Stomach (tissue), 9 donors: ENCODE data around the gene CT47B1. TPM values are rescaled to one million over a fixed set of nuclear protein-coding genes. Genes with fewer than 3 reads are reported as not detected.

ENCODE experiments used
- DNase-seq, 2 donors: peaks; one replicate each; pipeline versions ENCODE4 v3.0.0 to v3.0.0-alpha.2; 2013 to 2019
- H3K27ac ChIP-seq, 5 donors: fragments of 200-600 bp in 4 of 5; sonication (generic) in 4 of 5; one replicate each; pipeline ENCODE4 v1.5.1; 2013 to 2019; ENCODE audit warnings: mild to moderate bottlenecking in 1 of 5, moderate library complexity in 1 of 5
- H3K27me3 ChIP-seq, 3 donors: fragments of 200-600 bp; sonication (generic); one replicate each; pipeline ENCODE4 v1.5.1; 2017 to 2019; ENCODE audit warnings: mixed run types in 1 of 3
- H3K36me3 ChIP-seq, 4 donors: fragments of 200-600 bp; sonication (generic); 1 replicate in 3 of 4; 2 replicates in 1 of 4; pipeline ENCODE4 v1.5.1; 2016 to 2019
- H3K4me1 ChIP-seq, 4 donors: fragments of 200-600 bp; sonication (generic); one replicate each; pipeline ENCODE4 v1.5.1; 2016 to 2019
- H3K4me3 ChIP-seq, 4 donors: fragments of 200-600 bp; sonication (generic) in 3 of 4; one replicate each; pipeline ENCODE4 v1.5.1; 2016 to 2019; ENCODE audit warnings: mild to moderate bottlenecking in 1 of 4
- H3K9me3 ChIP-seq, 4 donors: fragments of 200-600 bp; sonication (generic); one replicate each; pipeline ENCODE4 v1.5.1; 2016 to 2019
- CTCF ChIP-seq, 7 experiments: fragments of 450-650 bp in 4 of 7; fragments of 200-600 bp in 3 of 7; sonication (generic) in 3 of 7; IDR thresholded peaks; one replicate each; pipeline ENCODE4 v1.5.1; 2016 to 2019; ENCODE audit warnings: antibody characterized with exemption in 7 of 7, control low read depth in 2 of 7, mild to moderate bottlenecking in 1 of 7
- EP300 ChIP-seq: sonication (generic); formaldehyde crosslinking; IDR thresholded peaks from one replicate; pipeline ENCODE4 v1.6.1; 2017; ENCODE audit warnings: antibody characterized with exemption
- POLR2A ChIP-seq, 4 donors: fragments of 450-650 bp; IDR thresholded peaks; one replicate each; pipeline ENCODE4 v1.6.1; 2016; ENCODE audit warnings: antibody characterized with exemption in 4 of 4, control low read depth in 2 of 4, mild to moderate bottlenecking in 1 of 4, moderate library complexity in 1 of 4
- POLR2AphosphoS5 ChIP-seq, 3 donors: sonication (generic); formaldehyde crosslinking; IDR thresholded peaks; one replicate each; pipeline ENCODE4 v1.6.1; 2016; ENCODE audit warnings: antibody characterized with exemption in 3 of 3
- WGBS, 5 donors: extraction: QIAGEN DNeasy Blood & Tissue Kit in 3 of 5; methylation state at CpG; one replicate each; pipeline versions ENCODE4 v1.1.5 to v1.1.7; 2013 to 2018; 5-methylcytosine and 5-hydroxymethylcytosine counted together
- intact Hi-C: fragments of 100-400 bp; cut with DNase I; formaldehyde crosslinking; loops from one replicate; pipeline ENCODE4 v1.15.1; 2023; ENCODE audit warnings: low total_unique reads
- polyA plus RNA-seq, 3 donors: library from polyadenylated mRNA; stranded (reverse); fragments of 200-250 nt; gene quantifications; one replicate each; pipeline ENCODE4 v1.2.3, GENCODE V29; 2013
- small RNA-seq, 4 donors: library from RNA; depleted of rRNA; stranded (forward); fragments of <200 nt; gene quantifications; one replicate each; pipeline ENCODE3, GENCODE V24; 2016
- total RNA-seq, 5 donors: library from RNA; depleted of rRNA; stranded (reverse); fragments of >200 nt; gene quantifications; one replicate each; pipeline versions ENCODE4 v1.1.0 to v1.2.3, GENCODE V29; 2014 to 2016
- donor health status: healthy with polysubstance abuse.
- donor health status: Bipolar disorder and iron deficiency.
- donor health status: healthy.

CT47B1 gene
- total and polyA plus RNA-seq, 8 donors, result not detected

- Histone ChIP-seq H3K4me3 (no peak overlapping the region), H3K27me3 (no peaks in the 10 kb centered on the region), H3K27ac (no peak overlapping the region), H3K9me3 (no peaks in the 10 kb centered on the region), H3K4me1 (no peaks in the 10 kb centered on the region), H3K36me3 (no peaks in the 10 kb centered on the region)
- TF ChIP-seq CTCF (IDR thresholded peaks at IDR 0.05), result no peak
- no peak for TF ChIP-seq POLR2AphosphoS5 (IDR thresholded peaks at IDR 0.05)
- no peak for TF ChIP-seq EP300
- no peak for TF ChIP-seq POLR2A (IDR thresholded peaks at IDR 0.05)
- WGBS, 5 donors, result 48 to 71% (median 49%) methylated on average over 2 of the region's 2 CpGs
- intact Hi-C loops, result no loop called here
- no peak for DNase-seq
These were observed 50.5 kb downstream of the CT47B1 start for GRCh38 chrX:120825146-120825545.

- no peaks in the 10 kb centered on the region for H3K36me3 ChIP-seq
- DNase-seq, result no peak
- H3K9me3 ChIP-seq, result no peaks in the 10 kb centered on the region
- intact Hi-C loops, result no loop called here
- H3K27ac ChIP-seq, result no peak overlapping the region
- no peaks in the 10 kb centered on the region for H3K4me1 ChIP-seq
- WGBS, 5 donors, result 53 to 79% (median 67%) methylated on average over 1 of the region's 1 CpG
- no peak overlapping the region for H3K4me3 ChIP-seq
- H3K27me3 ChIP-seq, result no peaks in the 10 kb centered on the region
- TF ChIP-seq POLR2A (IDR thresholded peaks at IDR 0.05) (no peak), POLR2AphosphoS5 (IDR thresholded peaks at IDR 0.05) (no peak), CTCF (IDR thresholded peaks at IDR 0.05) (no peak)
These were observed 51.6 kb downstream of the CT47B1 start for GRCh38 chrX:120824021-120824420.

- intact Hi-C loops, result no loop called here
- H3K27ac ChIP-seq, result no peak overlapping the region
- H3K9me3 ChIP-seq, result no peaks in the 10 kb centered on the region
- no peak for DNase-seq
- H3K27me3 ChIP-seq, result no peaks in the 10 kb centered on the region
- no peak for TF ChIP-seq CTCF (IDR thresholded peaks at IDR 0.05)
- no peak for TF ChIP-seq POLR2A (IDR thresholded peaks at IDR 0.05)
- TF ChIP-seq EP300, result no peak
- no peak for TF ChIP-seq POLR2AphosphoS5 (IDR thresholded peaks at IDR 0.05)
- H3K4me3 ChIP-seq, result no peak overlapping the region
- H3K36me3 ChIP-seq, result no peaks in the 10 kb centered on the region
- no peaks in the 10 kb centered on the region for H3K4me1 ChIP-seq
These were observed 52.1 kb downstream of the CT47B1 start for GRCh38 chrX:120823556-120823955.

Small RNAs within 50 kb of the gene (small RNA-seq; reads per million reads assigned to genes)
- 0 reads per million in 4 donors for gene AC008162.1

Other genes starting within 250 kb of the CT47B1 start
- 10 to 100 TPM in 2 of 5 donors, 1 to 10 TPM in 2, not detected in 1; 2.7 to 39.3 (median 8.5) TPM for gene C1GALT1C1, start 245.8 kb downstream of the CT47B1 start, total RNA-seq
- 10 to 100 TPM in 2 of 3 donors, 1 to 10 TPM in 1; 3.1 to 16.4 (median 15.9) TPM for gene C1GALT1C1, start 245.8 kb downstream of the CT47B1 start, polyA plus RNA-seq
- not detected for gene CT47A11, start 61.3 kb upstream of the CT47B1 start, total RNA-seq
- gene CT47A11, start 61.3 kb upstream of the CT47B1 start, polyA plus RNA-seq, result not detected
- not detected for gene CT47A10, start 66.2 kb upstream of the CT47B1 start, total RNA-seq
- gene CT47A10, start 66.2 kb upstream of the CT47B1 start, polyA plus RNA-seq, result not detected
- not detected for gene CT47A9, start 71.0 kb upstream of the CT47B1 start, total RNA-seq
- gene CT47A9, start 71.0 kb upstream of the CT47B1 start, polyA plus RNA-seq, result not detected
- gene CT47A8, start 75.9 kb upstream of the CT47B1 start, total RNA-seq, result not detected
- not detected for gene CT47A8, start 75.9 kb upstream of the CT47B1 start, polyA plus RNA-seq
- gene CT47A7, start 80.7 kb upstream of the CT47B1 start, total RNA-seq, result not detected
- not detected for gene CT47A7, start 80.7 kb upstream of the CT47B1 start, polyA plus RNA-seq
- not detected for gene CT47A6, start 85.6 kb upstream of the CT47B1 start, total RNA-seq
- not detected for gene CT47A6, start 85.6 kb upstream of the CT47B1 start, polyA plus RNA-seq
- gene CT47A5, start 90.5 kb upstream of the CT47B1 start, total RNA-seq, result not detected
- gene CT47A5, start 90.5 kb upstream of the CT47B1 start, polyA plus RNA-seq, result not detected
- not detected for gene CT47A4, start 95.3 kb upstream of the CT47B1 start, total RNA-seq
- gene CT47A4, start 95.3 kb upstream of the CT47B1 start, polyA plus RNA-seq, result not detected
- gene CT47A3, start 100.2 kb upstream of the CT47B1 start, total RNA-seq, result not detected
- gene CT47A3, start 100.2 kb upstream of the CT47B1 start, polyA plus RNA-seq, result not detected
- gene CT47A2, start 105.1 kb upstream of the CT47B1 start, total RNA-seq, result not detected
- gene CT47A2, start 105.1 kb upstream of the CT47B1 start, polyA plus RNA-seq, result not detected
- gene CT47A1, start 109.9 kb upstream of the CT47B1 start, total RNA-seq, result not detected
- not detected for gene CT47A1, start 109.9 kb upstream of the CT47B1 start, polyA plus RNA-seq
- gene GLUD2, start 171.7 kb upstream of the CT47B1 start, total RNA-seq, result 1 to 10 TPM in 3 of 5 donors, under 1 TPM in 1, not detected in 1; 0.45 to 2.8 (median 1.5) TPM
- gene GLUD2, start 171.7 kb upstream of the CT47B1 start, polyA plus RNA-seq, result under 1 TPM; 0.18 to 0.37 (median 0.31) TPM